Neuronal stem cell (in vitro differentiated cells): ENCODE measurements around the gene FAM120AOS.

Experiments used
- DNase-seq: peaks from one replicate; pipeline ENCODE4 v3.0.0-alpha.2; 2013; ENCODE audit warnings: low spot score
- H2AFZ ChIP-seq: one replicate; pipeline ENCODE4 v1.6.1; 2013; ENCODE audit warnings: mild to moderate bottlenecking, low read length, inconsistent platforms
- H2AK5ac ChIP-seq: 2 replicates; pipeline ENCODE4 v1.6.1; 2013; ENCODE audit warnings: low read depth, mild to moderate bottlenecking, inconsistent platforms, low read length, moderate library complexity, mixed read lengths
- H2BK120ac ChIP-seq: 2 replicates; pipeline ENCODE4 v1.6.1; 2013; ENCODE audit warnings: low read depth, mild to moderate bottlenecking, inconsistent platforms, low read length, moderate library complexity, mixed read lengths
- H2BK12ac ChIP-seq: one replicate; pipeline ENCODE4 v1.6.1; 2013; ENCODE audit warnings: low read length, inconsistent platforms
- H2BK15ac ChIP-seq: 2 replicates; pipeline ENCODE4 v1.6.1; 2013; ENCODE audit warnings: mild to moderate bottlenecking, low read length, inconsistent platforms, mixed read lengths
- H2BK5ac ChIP-seq: one replicate; pipeline ENCODE4 v1.6.1; 2013; ENCODE audit warnings: inconsistent platforms, mild to moderate bottlenecking, low read length, moderate library complexity
- H3K14ac ChIP-seq: one replicate; pipeline ENCODE4 v1.6.1; 2013; ENCODE audit warnings: low read length, inconsistent platforms
- H3K18ac ChIP-seq: 2 replicates; pipeline ENCODE4 v1.6.1; 2013; ENCODE audit warnings: low read length, inconsistent platforms
- H3K23ac ChIP-seq: 2 replicates; pipeline ENCODE4 v1.6.1; 2013; ENCODE audit warnings: low read depth, mild to moderate bottlenecking, mixed read lengths, low read length, inconsistent platforms; ENCODE audit not compliant: poor library complexity
- H3K27ac ChIP-seq: replicated peaks from 3 replicates; pipeline ENCODE4 v1.5.1; 2013; ENCODE audit warnings: low read length, inconsistent platforms
- H3K27me3 ChIP-seq, 3 experiments: 2 replicates each; pipeline ENCODE4 v1.6.1; 2013; ENCODE audit warnings: low read length in 3 of 3, mild to moderate bottlenecking in 2 of 3, inconsistent platforms in 1 of 3, low read depth in 1 of 3, mixed read lengths in 1 of 3, moderate library complexity in 1 of 3; ENCODE audit not compliant: control insufficient read depth in 3 of 3, insufficient read depth in 3 of 3
- H3K36me3 ChIP-seq, 2 donors: replicated peaks in 1 of 2; 2 replicates each; pipeline ENCODE4 v1.6.1; 2013; ENCODE audit warnings: low read length in 2 of 2; ENCODE audit not compliant: control insufficient read depth in 2 of 2, insufficient read depth in 2 of 2
- H3K4ac ChIP-seq: 2 replicates; pipeline ENCODE4 v1.6.1; 2013; ENCODE audit warnings: inconsistent platforms, mild to moderate bottlenecking, low read length, moderate library complexity
- H3K4me1 ChIP-seq, 2 donors: 1 replicate in 1 of 2; 2 replicates in 1 of 2; pipeline ENCODE4 v1.6.1; 2013; ENCODE audit warnings: low read length in 2 of 2, low read depth in 1 of 2; ENCODE audit not compliant: control insufficient read depth in 2 of 2, insufficient read depth in 1 of 2
- H3K4me2 ChIP-seq: one replicate; pipeline ENCODE4 v1.6.1; 2013; ENCODE audit warnings: mild to moderate bottlenecking, low read length, inconsistent platforms; ENCODE audit not compliant: insufficient read depth, poor library complexity, severe bottlenecking
- H3K4me3 ChIP-seq, 2 donors: 2 replicates each; pipeline ENCODE4 v1.5.1; 2013; ENCODE audit warnings: low read length in 2 of 2, mild to moderate bottlenecking in 2 of 2, inconsistent platforms in 1 of 2, moderate library complexity in 1 of 2
- H3K79me1 ChIP-seq: one replicate; pipeline ENCODE4 v1.6.1; 2013; ENCODE audit warnings: low read depth, mild to moderate bottlenecking, inconsistent platforms, low read length, moderate library complexity
- H3K9ac ChIP-seq: one replicate; pipeline ENCODE4 v1.6.1; 2013; ENCODE audit warnings: mild to moderate bottlenecking, low read depth, low read length, inconsistent platforms; ENCODE audit not compliant: poor library complexity
- H3K9me3 ChIP-seq, 2 donors: replicated peaks in 1 of 2; 2 replicates each; pipeline versions ENCODE3 to v1.6.1; 2013; ENCODE audit warnings: low read length in 2 of 2, mild to moderate bottlenecking in 2 of 2, inconsistent platforms in 1 of 2, low read depth in 1 of 2, mixed read lengths in 1 of 2, moderate library complexity in 1 of 2; ENCODE audit not compliant: control insufficient read depth in 2 of 2, insufficient read depth in 1 of 2
- H4K8ac ChIP-seq: one replicate; pipeline ENCODE4 v1.6.1; 2013; ENCODE audit warnings: low read depth, mild to moderate bottlenecking, inconsistent platforms, low read length, moderate library complexity
- H4K91ac ChIP-seq: one replicate; pipeline ENCODE4 v1.6.1; 2013; ENCODE audit warnings: low read length, low read depth, mild to moderate bottlenecking, inconsistent platforms; ENCODE audit not compliant: poor library complexity
- WGBS, 2 donors: extraction: QIAGEN DNeasy Blood & Tissue Kit; methylation state at CpG; one replicate each; pipeline ENCODE4 v1.1.7; 2013; ENCODE audit warnings: missing lambda C conversion rate in 2 of 2, mixed read lengths in 1 of 2; ENCODE audit not compliant: insufficient read length in 2 of 2, insufficient replicate concordance in 1 of 2; ENCODE audit errors: extremely low coverage in 2 of 2; 5-methylcytosine and 5-hydroxymethylcytosine counted together

FAM120AOS gene

DNA sequence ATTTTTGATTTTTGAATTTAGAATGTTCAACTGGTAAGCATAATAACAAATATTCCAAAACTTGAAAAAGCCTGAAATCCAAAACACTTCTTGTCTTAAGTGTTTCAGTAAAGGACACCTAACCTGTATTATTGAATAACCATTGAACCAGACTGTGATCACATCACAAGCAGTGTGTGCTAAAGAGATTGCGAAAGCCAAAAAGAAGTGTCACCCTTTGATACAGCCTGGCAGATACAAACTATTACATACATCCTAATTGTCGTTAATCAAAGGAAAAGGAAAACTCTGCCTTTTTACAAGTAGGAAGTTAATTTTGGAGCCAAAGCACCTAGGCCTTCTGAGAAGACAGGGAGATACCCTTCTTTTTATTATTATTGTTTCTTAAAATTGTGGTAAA, 8.4 kb upstream of the FAM120AOS start:
- H4K91ac ChIP-seq: no peak overlapping the region
- no peak overlapping the region for H4K8ac ChIP-seq
- no peaks in the 10 kb centered on the region for H3K27me3 ChIP-seq
- peaks cover 1 to 3% of the 10 kb centered on the region in 2 donors for H3K4me1 ChIP-seq
- no peak overlapping the region for H3K14ac ChIP-seq
- H3K18ac ChIP-seq: no peak overlapping the region
- no peak overlapping the region for H2BK120ac ChIP-seq
- H3K4me3 ChIP-seq: no peak overlapping the region
- H3K36me3 ChIP-seq: peaks cover 0 to 21% of the 10 kb centered on the region in 2 donors
- H3K9ac ChIP-seq: no peak overlapping the region
- no peak overlapping the region for H3K27ac ChIP-seq
- no peak overlapping the region for H2AFZ ChIP-seq
- H2BK12ac ChIP-seq: no peak overlapping the region
- H3K4me2 ChIP-seq: no peak overlapping the region
- H3K23ac ChIP-seq: no peak overlapping the region
- H2BK15ac ChIP-seq: no peak overlapping the region
- WGBS, 2 donors: no CpG with 5 or more reads among the region's 2 CpGs
- no peak overlapping the region for H2BK5ac ChIP-seq
- DNase-seq: no peak
- H3K79me1 ChIP-seq: no peaks in the 10 kb centered on the region
- no peak overlapping the region for H2AK5ac ChIP-seq
- no peak overlapping the region for H3K4ac ChIP-seq
- H3K9me3 ChIP-seq: no peaks in the 10 kb centered on the region

- DNase-seq: no peak
- no peak overlapping the region for H2BK120ac ChIP-seq
- H3K79me1 ChIP-seq: no peaks in the 10 kb centered on the region
- H2BK5ac ChIP-seq: no peak overlapping the region
- peaks cover 0 to 25% of the 10 kb centered on the region in 2 donors for H3K36me3 ChIP-seq
- no peak overlapping the region for H3K27ac ChIP-seq
- H2AK5ac ChIP-seq: no peak overlapping the region
- no peak overlapping the region for H3K14ac ChIP-seq
- H3K9ac ChIP-seq: no peak overlapping the region
- H4K8ac ChIP-seq: no peak overlapping the region
- H3K23ac ChIP-seq: no peak overlapping the region
- no peak overlapping the region for H2AFZ ChIP-seq
- H3K4ac ChIP-seq: no peak overlapping the region
- no peak overlapping the region for H3K4me3 ChIP-seq
- H4K91ac ChIP-seq: no peak overlapping the region
- H3K4me2 ChIP-seq: no peak overlapping the region
- no CpG with 5 or more reads among the region's 1 CpG for WGBS, 2 donors
- H2BK12ac ChIP-seq: no peak overlapping the region
- no peaks in the 10 kb centered on the region for H3K27me3 ChIP-seq
- no peaks in the 10 kb centered on the region for H3K9me3 ChIP-seq
- H3K18ac ChIP-seq: no peak overlapping the region
- no peak overlapping the region for H2BK15ac ChIP-seq
- peaks cover 1 to 3% of the 10 kb centered on the region in 2 donors for H3K4me1 ChIP-seq
These were observed 8.0 kb upstream of the FAM120AOS start for GRCh38 chr9:93461414-93461743.

- no peak overlapping the region for H3K4me3 ChIP-seq
- no peak overlapping the region for H3K27ac ChIP-seq
- no peak for DNase-seq
- H2BK120ac ChIP-seq: no peak overlapping the region
- no peak overlapping the region for H2BK15ac ChIP-seq
- no peak overlapping the region for H4K8ac ChIP-seq
- no peaks in the 10 kb centered on the region for H3K79me1 ChIP-seq
- H3K36me3 ChIP-seq: peaks cover 0 to 30% of the 10 kb centered on the region in 2 donors
- H3K9me3 ChIP-seq: no peaks in the 10 kb centered on the region
- H2BK12ac ChIP-seq: no peak overlapping the region
- no peaks in the 10 kb centered on the region for H3K27me3 ChIP-seq
- H3K9ac ChIP-seq: no peak overlapping the region
- no CpG with 5 or more reads among the region's 3 CpGs for WGBS, 2 donors
- H4K91ac ChIP-seq: no peak overlapping the region
- H2AFZ ChIP-seq: no peak overlapping the region
- H3K23ac ChIP-seq: no peak overlapping the region
- H3K4ac ChIP-seq: no peak overlapping the region
- H3K4me1 ChIP-seq: peaks cover 0 to 3% of the 10 kb centered on the region in 2 donors
- no peak overlapping the region for H2AK5ac ChIP-seq
- H3K18ac ChIP-seq: no peak overlapping the region
- no peak overlapping the region for H2BK5ac ChIP-seq
- H3K4me2 ChIP-seq: no peak overlapping the region
- H3K14ac ChIP-seq: no peak overlapping the region
These were observed 7.5 kb upstream of the FAM120AOS start for GRCh38 chr9:93460689-93461413.

GRCh38 chr9:93459432-93459847, 6.1 kb upstream of the FAM120AOS start:
- no peak overlapping the region for H3K14ac ChIP-seq
- H3K4me1 ChIP-seq: peaks cover 0 to under 1% of the 10 kb centered on the region in 2 donors
- H3K23ac ChIP-seq: no peak overlapping the region
- no peak overlapping the region for H2BK5ac ChIP-seq
- H4K91ac ChIP-seq: no peak overlapping the region
- no peak overlapping the region for H3K27ac ChIP-seq
- no peak overlapping the region for H2AK5ac ChIP-seq
- no peak overlapping the region for H2BK15ac ChIP-seq
- H3K27me3 ChIP-seq: no peaks in the 10 kb centered on the region
- peaks cover 0 to 41% of the 10 kb centered on the region in 2 donors for H3K36me3 ChIP-seq
- no peak overlapping the region for H2BK120ac ChIP-seq
- DNase-seq: no peak
- H3K9me3 ChIP-seq: no peaks in the 10 kb centered on the region
- H2AFZ ChIP-seq: no peak overlapping the region
- H3K4me2 ChIP-seq: no peak overlapping the region
- H4K8ac ChIP-seq: no peak overlapping the region
- no peak overlapping the region for H3K9ac ChIP-seq
- no peak overlapping the region for H3K4ac ChIP-seq
- no peaks in the 10 kb centered on the region for H3K79me1 ChIP-seq
- H3K4me3 ChIP-seq: no peak overlapping the region
- H2BK12ac ChIP-seq: no peak overlapping the region
- H3K18ac ChIP-seq: no peak overlapping the region
